Activated CD4-positive, alpha-beta T cell treated with anti-CD3 and anti-CD28 coated beads, Interleukin-2, Interleukin-6, amounts not matched to agents 100 ng/mL and 50 ng/mL, durations not matched to agents 16 hours and 8 hours (primary cell): ENCODE measurements around the gene RGS9BP.
"Not testable (repeated sequence)": the region's sequence is repeated elsewhere in the genome, so short reads cannot be mapped to it uniquely, and the experiment has no call there.

Experiments
- DNase-seq: peaks from one replicate; pipeline ENCODE4 v3.0.0-alpha.2; 2020

RGS9BP gene

GRCh38 chr19:32700129-32700528 is 24.5 kb downstream of the RGS9BP start:
- DNase-seq: not testable (repeated sequence)

GRCh38 chr19:32702010-32702409 is 26.4 kb downstream of the RGS9BP start:
- DNase-seq: no peak

- not testable (repeated sequence) for DNase-seq
These were observed 28.4 kb downstream of the RGS9BP start for GRCh38 chr19:32704006-32704405.

DNA sequence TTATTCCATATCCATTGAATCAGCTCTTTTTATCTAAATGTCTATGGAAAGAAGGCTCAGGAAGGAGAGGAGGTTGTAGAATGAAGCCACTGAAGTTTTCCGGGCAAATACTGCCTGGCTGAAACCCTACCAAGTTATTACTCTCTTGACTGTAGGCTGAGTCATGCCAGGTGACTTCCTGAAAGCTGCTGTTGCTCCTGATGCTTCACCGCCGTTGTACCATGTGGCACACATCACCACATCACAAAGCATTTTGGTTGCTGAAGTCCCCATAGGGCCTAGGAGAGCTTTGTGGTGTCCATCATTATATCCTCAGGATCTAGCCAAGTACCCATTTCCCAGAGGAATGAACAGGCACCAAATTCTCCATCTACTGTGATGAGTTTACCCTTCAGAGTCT is 32.8 kb downstream of the RGS9BP start:
- DNase-seq: peak; percentile 48

- DNase-seq: no peak
These were observed 33.4 kb downstream of the RGS9BP start for GRCh38 chr19:32709032-32709431.

- no peak for DNase-seq
These were observed 36.1 kb downstream of the RGS9BP start for GRCh38 chr19:32711747-32712146.

- DNase-seq: not testable (repeated sequence)
These were observed 40.6 kb downstream of the RGS9BP start for GRCh38 chr19:32716203-32716602.

DNA sequence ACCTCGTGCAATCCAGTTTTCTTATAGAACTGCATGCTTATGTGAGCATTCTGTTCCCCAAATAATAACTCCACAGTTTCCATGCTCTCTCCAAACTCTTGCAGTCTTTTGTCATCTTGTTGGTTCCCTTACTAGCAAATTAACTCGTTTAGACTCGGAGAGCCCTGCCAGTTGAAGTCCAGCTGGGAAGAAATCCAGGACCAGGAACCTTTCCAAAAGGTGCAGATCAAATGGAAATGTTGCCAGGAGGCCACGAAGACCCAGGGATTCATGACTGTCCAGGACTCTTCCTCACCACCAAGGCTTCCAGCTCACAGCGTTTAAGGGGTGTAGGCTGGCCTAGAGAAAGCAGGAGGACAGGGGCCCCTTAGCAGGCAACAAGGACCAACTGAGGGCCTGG is 41.8 kb downstream of the RGS9BP start:
- no peak for DNase-seq

DNA sequence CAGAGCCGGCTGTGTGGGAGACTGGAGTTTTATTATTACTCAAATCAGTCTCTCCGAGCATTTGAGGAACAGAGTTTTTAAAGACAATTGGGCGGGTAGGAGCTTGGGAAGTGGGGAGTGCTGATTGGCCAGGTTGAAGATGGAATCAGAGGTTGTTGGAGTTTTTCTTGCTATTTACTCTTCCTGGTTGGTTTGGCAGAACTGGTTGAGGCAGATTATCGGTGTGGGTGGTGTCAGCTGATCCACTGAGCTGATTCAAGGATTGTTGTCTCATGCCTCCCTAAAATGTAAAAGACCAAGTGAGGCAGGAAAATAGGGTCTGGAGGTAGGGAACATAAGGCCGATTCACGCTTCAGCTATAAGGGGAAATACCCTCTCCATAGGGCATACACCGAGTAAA is 42.6 kb downstream of the RGS9BP start:
- DNase-seq: no peak

GRCh38 chr19:32719611-32720059 is 44.0 kb downstream of the RGS9BP start, which contains the start of gene TDRD12:
Gene TDRD12, plus strand, starts transcription at chr19:32719767. Its CDS starts 306 bp downstream, at chr19:32720073.
- DNase-seq: no peak

DNA sequence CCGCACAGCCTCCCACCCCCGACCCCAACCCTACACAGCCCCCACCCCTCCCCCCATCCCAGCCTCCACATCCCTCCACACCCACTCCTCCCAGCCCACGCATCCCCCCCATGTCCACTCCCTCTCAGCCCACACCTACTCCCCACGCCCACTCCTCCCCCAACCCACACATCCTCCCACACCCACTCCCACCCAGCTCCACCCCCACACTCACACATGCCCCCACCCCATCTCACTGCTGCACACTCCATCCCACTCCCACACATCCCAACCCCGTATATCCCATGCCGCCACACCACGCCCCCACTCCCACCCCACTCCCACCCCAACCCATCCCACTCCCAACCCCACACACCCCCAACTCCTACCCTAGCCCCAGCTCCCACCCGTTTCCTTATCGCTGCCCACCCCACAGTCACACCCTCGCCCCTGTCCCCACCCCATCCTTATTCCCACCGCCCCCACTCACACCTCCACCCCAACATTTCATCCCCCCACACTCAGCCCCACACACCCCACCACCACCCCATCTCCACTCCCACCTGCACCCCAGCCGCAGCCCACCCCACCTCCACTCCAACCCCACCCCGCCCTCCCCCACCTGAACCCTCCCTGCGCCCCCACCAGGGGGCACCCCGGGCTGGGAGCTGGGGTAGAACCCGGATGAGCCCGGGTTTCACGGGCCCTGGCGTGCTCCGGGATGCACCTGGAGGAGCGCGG is 44.7 kb downstream of the RGS9BP start:
- DNase-seq: no peak

DNA sequence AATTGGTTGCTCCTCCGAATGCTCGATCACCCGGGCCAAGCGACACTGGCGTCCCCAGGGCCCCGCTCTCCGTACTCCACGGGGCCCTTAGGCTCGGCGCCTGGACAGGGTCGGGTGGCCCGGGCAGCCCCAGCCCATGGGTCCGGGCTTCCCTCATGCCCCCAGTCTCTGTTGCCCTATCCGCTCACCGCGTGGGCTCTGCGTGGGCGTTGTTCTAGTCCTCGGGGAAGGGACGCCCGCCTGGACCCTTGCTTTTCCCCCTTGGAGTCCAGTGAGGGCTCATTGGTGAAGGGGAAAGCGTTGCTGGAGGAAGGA is 45.2 kb downstream of the RGS9BP start:
- DNase-seq: no peak
